Hepatocyte (in vitro differentiated cells): ENCODE results near the gene PABPN1L. TPM values are rescaled to one million over a fixed set of nuclear protein-coding genes. Genes with fewer than 3 reads are reported as not detected.

Experiments
- DNase-seq: peaks from one replicate; pipeline ENCODE4 v3.0.0-alpha.2; 2016; ENCODE audit warnings: low spot score
- H2AFZ ChIP-seq: fragments of 200-600 bp; sonication (generic); 2 replicates; pipeline ENCODE4 v1.6.0; 2016; ENCODE audit warnings: antibody characterized with exemption, mild to moderate bottlenecking
- H3K27ac ChIP-seq: fragments of 200-600 bp; sonication (generic); 2 replicates; pipeline ENCODE4 v1.5.1; 2016; ENCODE audit warnings: mild to moderate bottlenecking
- H3K27me3 ChIP-seq: fragments of 200-600 bp; sonication (generic); 2 replicates; pipeline ENCODE4 v1.6.1; 2016
- H3K36me3 ChIP-seq: fragments of 200-600 bp; sonication (generic); replicated peaks from 2 replicates; pipeline ENCODE4 v1.5.1; 2016; ENCODE audit warnings: low read depth; ENCODE audit not compliant: insufficient read depth
- H3K4me1 ChIP-seq: fragments of 200-600 bp; sonication (generic); 2 replicates; pipeline ENCODE4 v1.5.1; 2016; ENCODE audit warnings: mild to moderate bottlenecking, moderate library complexity; ENCODE audit not compliant: insufficient read depth
- H3K4me2 ChIP-seq: fragments of 200-600 bp; sonication (generic); 2 replicates; pipeline ENCODE4 v1.6.0; 2016
- H3K4me3 ChIP-seq: fragments of 200-600 bp; sonication (generic); 2 replicates; pipeline ENCODE4 v1.5.1; 2016; ENCODE audit warnings: mild to moderate bottlenecking
- H3K79me2 ChIP-seq: fragments of 200-600 bp; sonication (generic); 2 replicates; pipeline ENCODE4 v1.6.0; 2017; ENCODE audit warnings: mild to moderate bottlenecking
- H3K9me2 ChIP-seq: fragments of 200-600 bp; sonication (generic); replicated peaks from 2 replicates; pipeline ENCODE4 v1.6.0; 2017; ENCODE audit warnings: mild to moderate bottlenecking; ENCODE audit not compliant: insufficient read depth
- H3K9me3 ChIP-seq: fragments of 200-600 bp; sonication (generic); 2 replicates; pipeline ENCODE4 v1.5.1; 2016; ENCODE audit warnings: low read depth, mild to moderate bottlenecking
- H4K20me1 ChIP-seq: fragments of 200-600 bp; sonication (generic); 2 replicates; pipeline ENCODE4 v1.6.0; 2016; ENCODE audit warnings: mild to moderate bottlenecking; ENCODE audit not compliant: insufficient read depth, poor library complexity, severe bottlenecking
- EZH2 ChIP-seq: fragments of 200-600 bp; sonication (generic); IDR thresholded peaks from 2 replicates; pipeline ENCODE4 v1.6.1; 2016; ENCODE audit warnings: antibody characterized with exemption, mild to moderate bottlenecking, borderline replicate concordance
- EZH2phosphoT487 ChIP-seq: fragments of 200-600 bp; sonication (generic); IDR thresholded peaks from one replicate; pipeline ENCODE4 v1.6.1; 2018; ENCODE audit warnings: antibody characterized with exemption, mild to moderate bottlenecking, low read depth, moderate library complexity; ENCODE audit not compliant: unreplicated experiment, severe bottlenecking
- WGBS: methylation state at CpG from one replicate; pipeline ENCODE4 v1.1.6; 2016; ENCODE audit warnings: low lambda C conversion rate; ENCODE audit errors: missing lambda C conversion rate; 5-methylcytosine and 5-hydroxymethylcytosine counted together
- polyA plus RNA-seq: library from polyadenylated mRNA; unstranded; fragments of >200 nt; fragmentation: Nextera tagmentation; extraction: Ambion mirVana; gene quantifications from 2 replicates; pipeline ENCODE4 v1.2.1, GENCODE V29; 2016
- total RNA-seq: library from RNA; depleted of rRNA; stranded (reverse); fragments of >200 nt; gene quantifications from 2 replicates; pipeline ENCODE4 v1.2.3, GENCODE V29; 2014
- TF ChIP-seq, protein P1 (sequence below): fragments of 200-600 bp; sonication (generic); IDR thresholded peaks from 2 replicates; pipeline ENCODE4 v1.5.1; 2016; ENCODE audit warnings: antibody characterized with exemption, mild to moderate bottlenecking; ENCODE audit not compliant: poor library complexity

Gene PABPN1L
- total and polyA plus RNA-seq, 2 experiments from 2014 or later = not detected

GRCh38 chr16:88884569-88885271, 18.3 kb upstream of the PABPN1L start:
- DNase-seq = no peak
- no peak overlapping the region for H3K27ac ChIP-seq
- no peak overlapping the region for H3K4me3 ChIP-seq
- H3K4me1 ChIP-seq = peaks cover 15% of the 10 kb centered on the region
- no peaks in the 10 kb centered on the region for H3K9me2 ChIP-seq
- no peaks in the 10 kb centered on the region for H3K36me3 ChIP-seq
- no peaks in the 10 kb centered on the region for H3K79me2 ChIP-seq
- no peaks in the 10 kb centered on the region for H3K9me3 ChIP-seq
- H3K4me2 ChIP-seq = no peak overlapping the region
- H3K27me3 ChIP-seq = no peaks in the 10 kb centered on the region
- TF ChIP-seq EZH2 = no peak
- TF ChIP-seq EZH2phosphoT487 = no peak
- TF ChIP-seq, protein P1, sequence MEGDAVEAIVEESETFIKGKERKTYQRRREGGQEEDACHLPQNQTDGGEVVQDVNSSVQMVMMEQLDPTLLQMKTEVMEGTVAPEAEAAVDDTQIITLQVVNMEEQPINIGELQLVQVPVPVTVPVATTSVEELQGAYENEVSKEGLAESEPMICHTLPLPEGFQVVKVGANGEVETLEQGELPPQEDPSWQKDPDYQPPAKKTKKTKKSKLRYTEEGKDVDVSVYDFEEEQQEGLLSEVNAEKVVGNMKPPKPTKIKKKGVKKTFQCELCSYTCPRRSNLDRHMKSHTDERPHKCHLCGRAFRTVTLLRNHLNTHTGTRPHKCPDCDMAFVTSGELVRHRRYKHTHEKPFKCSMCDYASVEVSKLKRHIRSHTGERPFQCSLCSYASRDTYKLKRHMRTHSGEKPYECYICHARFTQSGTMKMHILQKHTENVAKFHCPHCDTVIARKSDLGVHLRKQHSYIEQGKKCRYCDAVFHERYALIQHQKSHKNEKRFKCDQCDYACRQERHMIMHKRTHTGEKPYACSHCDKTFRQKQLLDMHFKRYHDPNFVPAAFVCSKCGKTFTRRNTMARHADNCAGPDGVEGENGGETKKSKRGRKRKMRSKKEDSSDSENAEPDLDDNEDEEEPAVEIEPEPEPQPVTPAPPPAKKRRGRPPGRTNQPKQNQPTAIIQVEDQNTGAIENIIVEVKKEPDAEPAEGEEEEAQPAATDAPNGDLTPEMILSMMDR = no peak
- no peak overlapping the region for H2AFZ ChIP-seq
- 95% methylated on average over 35 of the region's 39 CpGs for WGBS
- H4K20me1 ChIP-seq = no peaks in the 10 kb centered on the region

- no peak for DNase-seq
- no peaks in the 10 kb centered on the region for H3K9me3 ChIP-seq
- no peak overlapping the region for H3K4me3 ChIP-seq
- H3K4me2 ChIP-seq = no peak overlapping the region
- TF ChIP-seq EZH2phosphoT487 (no peak), EZH2 (no peak)
- TF ChIP-seq, protein P1 = no peak
- peaks cover 15% of the 10 kb centered on the region for H3K4me1 ChIP-seq
- H2AFZ ChIP-seq = no peak overlapping the region
- no peak overlapping the region for H3K27ac ChIP-seq
- H3K27me3 ChIP-seq = no peaks in the 10 kb centered on the region
- H3K79me2 ChIP-seq = no peaks in the 10 kb centered on the region
- H4K20me1 ChIP-seq = no peaks in the 10 kb centered on the region
- WGBS = 84% methylated on average over 11 of the region's 11 CpGs
- H3K36me3 ChIP-seq = no peaks in the 10 kb centered on the region
- H3K9me2 ChIP-seq = no peaks in the 10 kb centered on the region
These were observed 17.5 kb upstream of the PABPN1L start for GRCh38 chr16:88883946-88884345.

DNA sequence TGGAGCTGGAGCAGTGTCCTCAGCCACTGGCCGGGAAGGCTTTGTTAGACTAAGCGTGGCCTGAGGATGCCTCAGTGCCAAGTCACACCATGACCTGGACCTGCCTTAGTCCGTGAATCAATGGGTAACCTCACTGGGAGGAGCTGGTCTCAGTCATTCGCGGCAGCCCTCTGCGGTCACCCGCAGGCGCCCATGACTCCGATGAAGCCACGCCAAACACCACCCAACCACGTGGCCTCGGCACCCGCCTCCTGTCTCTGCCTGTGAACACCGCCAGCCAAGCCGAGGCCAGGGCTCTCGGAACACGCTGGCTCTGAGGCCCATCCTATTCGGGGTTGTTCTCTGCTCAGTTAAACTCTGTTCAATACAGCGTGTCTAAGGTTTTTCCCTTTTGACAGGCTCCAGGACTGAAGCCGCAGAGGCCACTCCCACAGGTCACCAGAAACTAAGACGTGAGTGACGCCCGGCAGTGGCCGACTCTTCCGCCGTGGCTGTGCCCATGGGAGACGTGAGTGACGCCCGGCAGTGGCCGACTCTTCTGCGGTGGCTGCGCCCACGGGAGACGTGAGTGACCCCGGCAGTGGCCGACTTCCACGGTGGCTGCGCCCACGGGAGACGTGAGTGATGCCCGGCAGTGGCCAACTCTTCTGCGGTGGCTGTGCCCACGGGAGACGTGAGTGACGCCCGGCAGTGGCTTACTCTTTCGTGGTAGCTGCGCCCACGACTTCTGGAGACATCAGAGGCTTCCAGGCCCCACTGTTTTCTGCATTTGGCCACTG, 16.8 kb upstream of the PABPN1L start:
- H3K9me2 ChIP-seq = no peaks in the 10 kb centered on the region
- H3K4me1 ChIP-seq = peaks cover 15% of the 10 kb centered on the region
- H4K20me1 ChIP-seq = no peaks in the 10 kb centered on the region
- H3K27me3 ChIP-seq = no peaks in the 10 kb centered on the region
- no peaks in the 10 kb centered on the region for H3K79me2 ChIP-seq
- no peak overlapping the region for H3K4me2 ChIP-seq
- no peak overlapping the region for H3K4me3 ChIP-seq
- H3K27ac ChIP-seq = no peak overlapping the region
- TF ChIP-seq EZH2 (no peak), EZH2phosphoT487 (no peak)
- TF ChIP-seq, protein P1 = no peak
- H3K9me3 ChIP-seq = no peaks in the 10 kb centered on the region
- WGBS = 97% methylated on average over 45 of the region's 49 CpGs
- no peaks in the 10 kb centered on the region for H3K36me3 ChIP-seq
- H2AFZ ChIP-seq = no peak overlapping the region
- DNase-seq = no peak
